ES-I3 (cell line): ENCODE results near the gene ZFYVE16.
"Not testable (repeated sequence)": the region's sequence is repeated elsewhere in the genome, so short reads cannot be mapped to it uniquely, and the experiment has no call there.

Source experiments
- H3K36me3 ChIP-seq: 2 replicates; pipeline ENCODE4 v1.6.1; 2013; ENCODE audit warnings: mild to moderate bottlenecking, low read length, control low read depth, moderate library complexity; ENCODE audit not compliant: insufficient read depth
- H3K4me1 ChIP-seq: 2 replicates; pipeline ENCODE4 v1.6.1; 2013; ENCODE audit warnings: mild to moderate bottlenecking, control low read depth, low read length; ENCODE audit not compliant: insufficient read depth
- H3K9ac ChIP-seq: 2 replicates; pipeline ENCODE4 v1.6.1; 2013; ENCODE audit warnings: low read depth, mild to moderate bottlenecking, low read length, moderate library complexity
- H3K9me3 ChIP-seq: 2 replicates; pipeline ENCODE4 v1.6.1; 2013; ENCODE audit warnings: mild to moderate bottlenecking, low read length, moderate library complexity; ENCODE audit not compliant: control insufficient read depth, insufficient read depth

The ZFYVE16 gene

GRCh38 chr5:80407735-80408483 lies at the start of gene ZFYVE16:
Gene ZFYVE16 (plus strand): TSS chr5:80408064. CDS start chr5:80434148, 26,084 bp downstream.
- Histone ChIP-seq H3K36me3 (no peaks in the 10 kb centered on the region), H3K4me1 (no peaks in the 10 kb centered on the region), H3K9ac (peak within 1 kb of the TSS; percentile 99), H3K9me3 (no peaks in the 10 kb centered on the region)

GRCh38 chr5:80360914-80361444 lies 46.9 kb upstream of the ZFYVE16 start:
- H3K9ac ChIP-seq: no peak overlapping the region
- no peaks in the 10 kb centered on the region for H3K36me3 ChIP-seq
- no peaks in the 10 kb centered on the region for H3K9me3 ChIP-seq
- H3K4me1 ChIP-seq: no peaks in the 10 kb centered on the region

GRCh38 chr5:80364892-80365291 lies 43.0 kb upstream of the ZFYVE16 start:
- no peaks in the 10 kb centered on the region for H3K36me3 ChIP-seq
- H3K9me3 ChIP-seq: no peaks in the 10 kb centered on the region
- no peak overlapping the region for H3K9ac ChIP-seq
- H3K4me1 ChIP-seq: no peaks in the 10 kb centered on the region

- H3K9me3 ChIP-seq: no peaks in the 10 kb centered on the region; the same call in 1 of the 2 replicates
- H3K36me3 ChIP-seq: no peaks in the 10 kb centered on the region
- no peak overlapping the region for H3K9ac ChIP-seq
- H3K4me1 ChIP-seq: peaks cover 3% of the 10 kb centered on the region; the same call in 1 of the 2 replicates
Observed at GRCh38 chr5:80368661-80369480, 39.0 kb upstream of the ZFYVE16 start.

GRCh38 chr5:80369521-80369920 lies 38.3 kb upstream of the ZFYVE16 start:
- Histone ChIP-seq H3K4me1 (peaks cover 3% of the 10 kb centered on the region; the same call in 1 of the 2 replicates), H3K9me3 (no peaks in the 10 kb centered on the region; the same call in 1 of the 2 replicates), H3K36me3 (no peaks in the 10 kb centered on the region), H3K9ac (no peak overlapping the region)

- no peaks in the 10 kb centered on the region; the same call in 1 of the 2 replicates for H3K9me3 ChIP-seq
- H3K9ac ChIP-seq: no peak overlapping the region
- peaks cover 3% of the 10 kb centered on the region; the same call in 1 of the 2 replicates for H3K4me1 ChIP-seq
- no peaks in the 10 kb centered on the region for H3K36me3 ChIP-seq
Observed at GRCh38 chr5:80370390-80370789, 37.5 kb upstream of the ZFYVE16 start.

- Histone ChIP-seq H3K9ac (no peak overlapping the region), H3K4me1 (peaks cover 3% of the 10 kb centered on the region; the same call in 1 of the 2 replicates), H3K36me3 (no peaks in the 10 kb centered on the region), H3K9me3 (no peaks in the 10 kb centered on the region; the same call in 1 of the 2 replicates)
Observed at GRCh38 chr5:80372780-80373179, 35.1 kb upstream of the ZFYVE16 start.

- Histone ChIP-seq H3K36me3 (no peaks in the 10 kb centered on the region), H3K9me3 (no peaks in the 10 kb centered on the region; the same call in 1 of the 2 replicates)
Observed at GRCh38 chr5:80374188-80374587, 33.7 kb upstream of the ZFYVE16 start.

GRCh38 chr5:80376557-80376956 lies 31.3 kb upstream of the ZFYVE16 start:
- Histone ChIP-seq H3K4me1 (no peaks in the 10 kb centered on the region), H3K9ac (no peak overlapping the region), H3K9me3 (no peaks in the 10 kb centered on the region; the same call in 1 of the 2 replicates), H3K36me3 (no peaks in the 10 kb centered on the region)

More at GRCh38 chr5:80374188-80374587, 33.7 kb upstream of the ZFYVE16 start:
- Histone ChIP-seq H3K9ac (no peak overlapping the region), H3K4me1 (peaks cover 3% of the 10 kb centered on the region; the same call in 1 of the 2 replicates)

- H3K4me1 ChIP-seq: no peaks in the 10 kb centered on the region
- H3K9ac ChIP-seq: no peak overlapping the region
- no peaks in the 10 kb centered on the region for H3K9me3 ChIP-seq
- no peaks in the 10 kb centered on the region for H3K36me3 ChIP-seq
Observed at GRCh38 chr5:80382488-80382887, 25.4 kb upstream of the ZFYVE16 start.

GRCh38 chr5:80387063-80387768 lies 20.6 kb upstream of the ZFYVE16 start:
- Histone ChIP-seq H3K4me1 (no peaks in the 10 kb centered on the region), H3K9ac (no peak overlapping the region), H3K9me3 (no peaks in the 10 kb centered on the region), H3K36me3 (no peaks in the 10 kb centered on the region)

GRCh38 chr5:80389580-80389979 lies 18.3 kb upstream of the ZFYVE16 start:
- H3K36me3 ChIP-seq: no peaks in the 10 kb centered on the region
- no peaks in the 10 kb centered on the region for H3K9me3 ChIP-seq
- no peaks in the 10 kb centered on the region for H3K4me1 ChIP-seq
- no peak overlapping the region for H3K9ac ChIP-seq

- not testable (repeated sequence) for H3K9me3 ChIP-seq, H3K4me1 ChIP-seq, H3K36me3 ChIP-seq, H3K9ac ChIP-seq
Observed at GRCh38 chr5:80390413-80390812, 17.5 kb upstream of the ZFYVE16 start.

GRCh38 chr5:80391267-80391666 lies 16.6 kb upstream of the ZFYVE16 start:
- H3K9me3 ChIP-seq, H3K4me1 ChIP-seq, H3K9ac ChIP-seq, H3K36me3 ChIP-seq: not testable (repeated sequence)
